Measurements from ENCODE around the gene SDCCAG8. TPM values are rescaled to one million over a fixed set of nuclear protein-coding genes. Genes with fewer than 3 reads are reported as not detected.

The SDCCAG8 gene
- total RNA-seq, 1 donor from 2014 or later, result 21.4 TPM

DNA sequence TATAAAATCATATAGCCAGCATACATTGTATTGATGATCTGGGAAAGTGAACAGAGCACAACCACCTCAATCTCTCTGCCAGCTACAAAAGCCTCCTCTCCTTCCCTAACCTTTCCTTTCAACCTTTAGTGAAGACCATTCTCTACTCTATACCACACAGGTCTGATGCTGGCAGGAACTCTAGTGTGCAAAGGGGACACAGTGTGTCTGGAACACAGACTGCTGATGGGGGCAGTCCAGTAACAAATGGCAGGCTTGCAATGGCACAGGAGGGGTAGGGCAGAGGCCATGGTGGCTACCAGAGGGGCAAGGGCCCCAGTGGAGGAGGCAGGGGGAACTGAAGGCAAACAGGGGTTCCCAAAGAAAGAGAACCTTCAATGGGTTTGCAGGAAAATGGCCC is 37.8 kb upstream of the SDCCAG8 start:
- peaks cover 39% of the 10 kb centered on the region for H3K36me3 ChIP-seq
- H3K27me3 ChIP-seq (ENCODE audit: low read depth), result no peaks in the 10 kb centered on the region
- DNase-seq, result no peak

DNA sequence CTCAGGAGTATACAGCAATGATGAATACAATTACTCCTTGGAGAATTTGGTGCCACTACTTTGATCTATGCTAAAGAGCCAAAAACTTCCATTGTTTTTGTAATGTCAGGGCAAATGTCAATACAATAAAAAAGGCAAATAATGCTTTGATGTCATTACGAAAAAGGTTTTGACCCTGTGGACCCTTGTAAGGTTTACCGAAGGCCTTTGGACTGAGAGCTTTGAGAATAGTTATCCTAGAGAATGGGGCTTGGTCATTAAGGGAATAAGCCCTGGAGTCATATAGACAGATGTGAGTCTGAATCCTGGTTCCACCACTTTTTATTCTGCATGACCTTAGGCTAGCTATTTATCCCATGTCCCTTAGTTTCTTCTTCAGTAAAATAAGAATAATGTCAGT is 28.2 kb upstream of the SDCCAG8 start:
- Histone ChIP-seq H3K27ac (replicated peaks) (no peak overlapping the region), H3K36me3 (peaks cover 33% of the 10 kb centered on the region), H3K27me3 (ENCODE audit: low read depth) (no peaks in the 10 kb centered on the region), H3K4me1 (peaks cover 40% of the 10 kb centered on the region), H3K4me3 (no peak overlapping the region), H3K9me3 (replicated peaks) (peaks cover 35% of the 10 kb centered on the region)
- TF ChIP-seq, protein P1, sequence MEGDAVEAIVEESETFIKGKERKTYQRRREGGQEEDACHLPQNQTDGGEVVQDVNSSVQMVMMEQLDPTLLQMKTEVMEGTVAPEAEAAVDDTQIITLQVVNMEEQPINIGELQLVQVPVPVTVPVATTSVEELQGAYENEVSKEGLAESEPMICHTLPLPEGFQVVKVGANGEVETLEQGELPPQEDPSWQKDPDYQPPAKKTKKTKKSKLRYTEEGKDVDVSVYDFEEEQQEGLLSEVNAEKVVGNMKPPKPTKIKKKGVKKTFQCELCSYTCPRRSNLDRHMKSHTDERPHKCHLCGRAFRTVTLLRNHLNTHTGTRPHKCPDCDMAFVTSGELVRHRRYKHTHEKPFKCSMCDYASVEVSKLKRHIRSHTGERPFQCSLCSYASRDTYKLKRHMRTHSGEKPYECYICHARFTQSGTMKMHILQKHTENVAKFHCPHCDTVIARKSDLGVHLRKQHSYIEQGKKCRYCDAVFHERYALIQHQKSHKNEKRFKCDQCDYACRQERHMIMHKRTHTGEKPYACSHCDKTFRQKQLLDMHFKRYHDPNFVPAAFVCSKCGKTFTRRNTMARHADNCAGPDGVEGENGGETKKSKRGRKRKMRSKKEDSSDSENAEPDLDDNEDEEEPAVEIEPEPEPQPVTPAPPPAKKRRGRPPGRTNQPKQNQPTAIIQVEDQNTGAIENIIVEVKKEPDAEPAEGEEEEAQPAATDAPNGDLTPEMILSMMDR (IDR thresholded peaks at IDR 0.05; ENCODE audit: borderline replicate concordance), result no peak
- no peak for DNase-seq
- intact Hi-C loops (cut with micrococcal nuclease), result no loop called here

More for the DNA sequence above, 37.8 kb upstream of the SDCCAG8 start:
- intact Hi-C loops (cut with micrococcal nuclease), result no loop called here
- no peak overlapping the region for H3K27ac ChIP-seq (replicated peaks)
- TF ChIP-seq, protein P1 (IDR thresholded peaks at IDR 0.05; ENCODE audit: borderline replicate concordance), result no peak
- H3K9me3 ChIP-seq (replicated peaks), result no peaks in the 10 kb centered on the region
- no peak overlapping the region for H3K4me3 ChIP-seq
- H3K4me1 ChIP-seq, result peaks cover 35% of the 10 kb centered on the region

DNA sequence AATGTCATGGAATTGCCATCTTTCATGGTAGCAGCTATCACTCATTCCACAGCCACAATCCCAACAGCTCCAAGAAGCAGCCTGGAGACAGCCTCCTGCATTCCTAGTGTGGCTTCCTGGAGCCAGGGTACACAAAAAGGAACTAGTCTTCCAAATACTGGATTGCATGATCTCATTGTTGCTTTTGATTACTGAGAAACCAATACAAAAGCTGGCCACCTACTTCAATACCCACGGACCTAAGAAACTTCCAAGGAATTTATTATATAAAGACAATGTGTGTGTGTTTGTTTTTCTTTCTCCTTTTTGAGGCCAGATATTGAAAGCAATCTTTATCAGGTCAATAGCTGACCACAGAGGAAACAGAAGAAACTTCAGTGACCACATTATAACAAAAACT is 26.3 kb upstream of the SDCCAG8 start:
- H3K36me3 ChIP-seq, result peaks cover 21% of the 10 kb centered on the region
- H3K4me3 ChIP-seq, result no peak overlapping the region
- DNase-seq, result no peak
- H3K27ac ChIP-seq (replicated peaks), result no peak overlapping the region
- peaks cover 55% of the 10 kb centered on the region for H3K4me1 ChIP-seq
- TF ChIP-seq, protein P1 (IDR thresholded peaks at IDR 0.05; ENCODE audit: borderline replicate concordance), result no peak
- no peaks in the 10 kb centered on the region for H3K27me3 ChIP-seq (ENCODE audit: low read depth)
- intact Hi-C loops (cut with micrococcal nuclease), result no loop called here
- H3K9me3 ChIP-seq (replicated peaks), result peaks cover 35% of the 10 kb centered on the region

DNA sequence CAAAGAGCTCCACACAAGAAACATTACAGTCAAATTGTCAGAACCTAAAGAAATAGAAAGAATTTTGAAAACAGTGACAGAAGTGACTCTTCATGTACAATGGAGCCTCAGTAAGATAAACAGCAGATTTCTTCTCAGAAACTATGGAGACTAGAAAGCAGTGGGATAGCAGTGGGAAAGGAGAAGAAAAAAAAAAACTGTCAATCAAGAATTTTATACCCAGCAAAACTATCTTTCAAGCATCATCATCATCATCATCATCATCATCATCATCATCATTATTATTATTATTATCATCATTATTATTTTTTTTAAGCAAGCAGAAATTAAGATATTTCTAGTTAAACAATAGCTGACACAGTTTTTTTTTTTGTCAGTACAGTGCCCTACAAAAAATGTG is 24.9 kb upstream of the SDCCAG8 start:
- Histone ChIP-seq H3K9me3 (replicated peaks) (peaks cover 35% of the 10 kb centered on the region), H3K4me1 (peaks cover 59% of the 10 kb centered on the region), H3K27ac (replicated peaks) (no peak overlapping the region), H3K4me3 (no peak overlapping the region), H3K36me3 (peaks cover 20% of the 10 kb centered on the region), H3K27me3 (ENCODE audit: low read depth) (no peaks in the 10 kb centered on the region)
- intact Hi-C loops (cut with micrococcal nuclease), result no loop called here
- no peak for DNase-seq
- TF ChIP-seq, protein P1 (IDR thresholded peaks at IDR 0.05; ENCODE audit: borderline replicate concordance), result no peak

DNA sequence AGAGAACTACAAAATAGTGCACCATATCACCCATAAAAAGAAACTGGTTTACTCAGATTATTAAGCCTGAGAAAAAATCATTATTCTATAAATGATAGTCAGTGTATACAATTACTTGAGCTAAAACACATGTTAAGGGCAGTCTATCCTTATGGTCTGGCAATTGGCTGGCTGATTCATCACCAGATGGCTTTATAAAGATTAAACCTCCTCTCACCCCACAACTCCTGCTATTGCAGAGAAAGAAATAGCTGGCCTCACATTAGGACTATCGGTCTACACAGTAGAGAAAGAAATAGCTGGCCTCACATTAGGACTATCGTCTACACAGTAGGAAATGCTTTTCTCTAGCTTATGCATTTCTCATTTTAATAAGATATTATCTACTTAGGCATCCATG is 21.9 kb upstream of the SDCCAG8 start:
- Histone ChIP-seq H3K4me3 (no peak overlapping the region), H3K9me3 (replicated peaks) (peaks cover 35% of the 10 kb centered on the region), H3K27me3 (ENCODE audit: low read depth) (no peaks in the 10 kb centered on the region), H3K36me3 (peaks cover 20% of the 10 kb centered on the region), H3K4me1 (peaks cover 54% of the 10 kb centered on the region), H3K27ac (replicated peaks) (peak overlapping the region; percentile 8)
- DNase-seq, result no peak
- intact Hi-C loops (cut with micrococcal nuclease), result no loop called here
- TF ChIP-seq, protein P1 (IDR thresholded peaks at IDR 0.05; ENCODE audit: borderline replicate concordance), result no peak
